Right ventricle myocardium superior (tissue), 1 donor: ENCODE results near the gene DYRK1B. TPM values are rescaled to one million over a fixed set of nuclear protein-coding genes. Genes with fewer than 3 reads are reported as not detected.
"Not testable (repeated sequence)": the region's sequence is repeated elsewhere in the genome, so short reads cannot be mapped to it uniquely, and the experiment has no call there.

Experiments used
- ATAC-seq: fragments of 200-7000 bp; cut with Tn5 transposase; one replicate; pipeline ENCODE4 v1.9.1; 2020; ENCODE audit warnings: mild to moderate bottlenecking; ENCODE audit not compliant: poor library complexity
- DNase-seq: peaks from one replicate; pipeline ENCODE4 v3.0.0-alpha.2; 2020
- intact Hi-C: fragments of 100-400 bp; cut with DNase I; formaldehyde crosslinking; loops from one replicate; pipeline ENCODE4 v1.11.2; 2022
- total RNA-seq: library from RNA; stranded (reverse); fragmentation: NEBNext Ultra II Directional; extraction: Animal tissue kit (Norgen Biotek cat#: 25700); gene quantifications from one replicate; pipeline ENCODE4 v1.2.1, GENCODE V29; 2021
- donor health status: DM: no; HTN: yes; CAD: no; lungs with severe emphysema.

DYRK1B gene
- total RNA-seq, 1 donor from 2014 or later, result 16.8 TPM

DNA sequence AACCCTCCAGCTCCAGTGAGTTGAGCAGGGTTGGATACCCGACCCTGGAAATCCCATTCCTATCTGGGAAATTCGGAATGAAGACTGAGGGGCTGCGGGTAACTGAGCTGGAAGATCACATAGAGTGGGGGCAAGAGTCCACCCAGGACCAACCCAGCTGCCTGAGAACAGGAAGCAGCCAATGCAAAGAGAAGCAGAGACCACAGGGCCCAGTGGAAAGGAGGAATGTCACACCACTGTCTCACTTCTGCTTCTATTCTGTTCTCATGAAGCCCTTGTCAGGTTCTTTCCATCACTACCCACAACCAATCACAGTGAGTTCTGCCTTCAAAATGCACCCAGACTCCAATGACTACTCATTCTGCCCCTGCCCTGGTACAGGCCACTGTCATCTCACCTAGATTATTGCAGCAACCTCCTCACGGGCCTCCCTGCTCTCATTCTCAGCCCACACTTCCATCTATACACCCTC is 15.3 kb downstream of the DYRK1B start:
- no peak for DNase-seq
- no peak for ATAC-seq
- intact Hi-C loops, result loop anchor here (10.0 kb wide), 1 partner anchor 156 kb away; the partner anchor contains the start of gene PSMC4

DNA sequence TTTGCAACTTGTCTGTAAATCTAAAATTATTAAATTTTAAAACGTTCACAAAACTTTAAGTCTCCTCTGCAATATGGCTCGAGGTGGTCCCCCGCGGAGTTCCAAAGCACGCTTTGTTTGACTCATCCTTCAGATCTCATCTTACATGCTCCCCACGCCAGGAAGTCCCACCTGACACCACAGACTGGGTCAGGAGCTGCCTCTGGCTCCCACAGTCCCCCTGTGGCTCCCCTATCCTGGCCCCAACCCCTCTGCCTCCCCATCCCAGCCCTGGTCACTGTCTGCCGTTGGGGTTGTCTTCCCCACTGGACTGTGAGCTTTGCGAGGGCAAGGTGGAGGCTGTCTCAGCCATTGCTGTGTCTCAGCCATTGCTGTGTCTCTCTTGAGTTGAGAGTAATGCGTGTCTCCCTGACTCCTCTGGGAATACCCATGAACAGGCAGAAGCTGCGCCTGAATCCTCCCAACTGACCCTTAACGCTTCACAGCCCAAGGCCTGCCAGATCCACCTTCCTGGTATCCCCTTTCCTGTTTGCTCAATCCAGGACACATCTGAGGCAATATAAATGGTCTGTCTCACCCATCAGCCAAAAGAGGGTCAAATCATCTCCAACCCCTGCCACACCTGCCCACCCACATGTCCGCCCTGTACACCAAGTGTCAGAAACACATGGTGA is 15.9 kb downstream of the DYRK1B start:
- DNase-seq (no peak), ATAC-seq (no peak)
- intact Hi-C loops, result loop anchor here (10.0 kb wide), 1 partner anchor 157 kb away; the partner anchor contains the start of gene PSMC4

DNA sequence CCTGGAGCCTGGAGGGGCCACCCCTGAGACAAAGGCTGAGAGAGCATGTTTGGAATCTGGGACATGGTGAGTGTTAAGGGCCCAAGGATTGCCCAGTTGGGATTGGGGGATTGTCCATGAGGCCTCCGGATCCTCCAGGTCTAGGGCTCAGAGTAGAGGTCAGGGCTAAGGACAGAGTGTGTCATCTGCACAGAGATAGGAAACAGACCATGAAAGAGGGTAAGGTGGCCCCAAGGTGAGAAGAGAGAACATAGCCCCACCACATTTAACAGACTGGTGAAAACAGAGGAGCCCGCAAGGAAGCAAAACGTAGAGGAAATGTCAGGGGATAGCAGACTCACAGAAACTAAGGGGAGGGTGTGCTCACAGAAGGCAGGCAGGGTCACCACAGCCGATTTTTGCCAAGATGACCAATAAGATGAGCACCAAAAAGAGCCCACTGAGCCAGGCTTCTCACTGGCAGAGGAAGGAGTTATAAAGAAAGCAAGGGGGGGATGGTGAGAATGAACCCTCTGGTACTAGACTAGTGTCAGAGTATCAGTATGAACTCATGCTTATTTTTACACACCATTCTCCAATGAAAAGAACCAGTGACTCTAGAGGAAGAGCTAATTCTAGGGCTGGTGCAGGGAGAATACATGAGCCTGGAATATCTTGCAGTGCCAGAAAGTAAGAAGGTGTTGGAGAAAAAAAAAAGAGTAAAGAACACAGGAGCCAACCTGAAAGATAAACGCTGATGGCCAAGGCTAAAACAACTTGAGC is 17.5 kb downstream of the DYRK1B start:
- intact Hi-C loops, result loop anchor here (10.0 kb wide), 1 partner anchor 158 kb away; the partner anchor contains the start of gene PSMC4
- ATAC-seq (peak; percentile 86), DNase-seq (no peak)

DNA sequence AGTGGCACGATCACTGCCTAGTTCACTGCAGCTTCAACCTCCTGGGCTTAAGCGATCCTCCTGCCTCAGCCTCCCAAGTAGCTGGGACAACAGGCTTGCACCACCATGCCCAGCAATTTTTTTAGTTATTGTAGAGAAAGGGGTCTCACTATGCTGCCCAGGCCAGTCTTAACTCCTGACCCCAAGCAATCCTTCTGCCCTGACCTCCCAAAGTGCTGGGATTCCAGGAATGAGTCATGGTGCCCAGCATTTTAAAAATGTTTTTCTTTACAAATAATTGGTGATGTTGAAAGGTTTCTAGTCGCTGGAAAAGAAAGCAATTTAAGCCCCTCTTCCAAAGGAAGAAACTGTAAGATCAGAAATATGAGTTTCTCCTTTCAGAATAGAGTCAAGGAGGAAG is 19.4 kb downstream of the DYRK1B start:
- ATAC-seq (no peak), DNase-seq (no peak)
- intact Hi-C loops, result loop anchor here (10.0 kb wide), 1 partner anchor 160 kb away; the partner anchor contains the start of gene PSMC4

DNA sequence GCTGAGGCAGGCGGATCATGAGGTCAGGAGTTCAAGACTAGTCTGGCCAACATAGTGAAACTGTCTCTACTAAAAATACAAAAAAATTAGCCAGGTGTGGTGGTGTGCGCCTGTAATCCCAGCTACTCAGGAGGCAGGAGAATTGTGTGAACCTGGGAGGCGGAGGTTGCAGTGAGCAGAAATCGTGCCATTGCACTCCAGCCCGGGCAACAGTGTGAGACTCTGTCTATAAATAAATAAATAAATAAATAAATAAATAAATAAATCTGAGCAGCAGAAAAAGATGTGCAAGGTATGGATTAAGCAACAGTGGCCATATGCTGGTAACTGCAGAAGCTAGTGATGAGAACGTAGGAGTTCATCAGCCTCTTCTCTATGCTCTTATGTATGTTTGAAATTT is 19.9 kb downstream of the DYRK1B start:
- not testable (repeated sequence) for ATAC-seq, DNase-seq
- intact Hi-C loops, result loop anchor here (10.0 kb wide), 1 partner anchor 161 kb away; the partner anchor contains the start of gene PSMC4

DNA sequence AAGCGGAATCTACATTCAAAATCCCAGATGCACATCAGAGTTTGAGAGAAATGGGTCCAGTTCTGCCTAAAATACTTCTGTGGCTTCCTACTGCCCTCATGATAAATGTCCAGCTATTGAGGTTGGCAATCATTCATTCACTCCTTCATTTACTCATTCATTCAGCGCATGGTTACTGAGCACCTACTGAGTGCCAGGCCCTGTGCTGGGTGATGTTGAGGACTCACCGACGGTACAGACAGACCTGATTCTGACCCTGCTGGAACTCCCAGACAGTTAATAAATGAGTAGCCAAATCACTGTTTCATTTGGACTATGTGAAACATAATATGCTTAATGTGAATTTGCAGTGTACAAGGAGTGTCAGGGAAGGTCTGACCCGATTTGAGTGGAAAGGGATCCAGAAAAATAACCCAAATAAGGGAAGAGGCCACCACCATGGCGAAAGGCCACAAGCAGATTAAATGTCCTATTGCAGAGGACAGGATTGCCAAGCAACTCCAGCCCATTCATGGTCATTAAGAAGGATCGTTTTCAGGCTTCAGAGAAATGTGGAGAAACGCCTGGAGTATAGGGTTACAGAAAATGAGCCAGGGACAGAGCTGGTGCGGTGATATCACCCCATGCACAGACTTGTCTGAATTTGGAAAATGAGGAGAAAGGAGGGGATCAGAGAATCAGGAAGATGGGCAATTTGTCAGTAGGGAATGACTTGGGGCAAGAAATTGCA is 20.5 kb downstream of the DYRK1B start:
- ATAC-seq, result no peak
- intact Hi-C loops, result loop anchor here (10.0 kb wide), 1 partner anchor 161 kb away; the partner anchor contains the start of gene PSMC4
- no peak for DNase-seq

DNA sequence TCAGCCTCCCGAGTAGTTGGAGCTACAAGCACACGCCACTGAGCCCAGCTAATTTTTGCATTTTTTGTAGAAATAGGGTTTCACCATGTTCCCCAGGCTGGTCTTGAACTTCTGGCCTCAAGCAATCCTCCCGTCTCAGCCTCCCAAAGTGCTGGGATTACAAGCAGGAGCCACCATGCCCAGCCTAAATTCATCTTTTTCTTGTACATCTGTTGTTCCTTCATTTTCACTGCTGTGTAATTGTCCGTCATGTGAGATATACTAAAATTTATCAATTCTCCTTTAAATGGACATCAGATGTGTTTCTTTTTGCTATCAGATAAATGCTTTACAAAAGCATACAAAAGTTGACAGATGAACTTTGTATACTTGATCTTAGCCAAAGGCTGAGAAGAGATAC is 22.9 kb downstream of the DYRK1B start:
- DNase-seq (no peak), ATAC-seq (no peak)
- intact Hi-C loops, result loop anchor here (10.0 kb wide), 1 partner anchor 164 kb away; the partner anchor contains the start of gene PSMC4

DNA sequence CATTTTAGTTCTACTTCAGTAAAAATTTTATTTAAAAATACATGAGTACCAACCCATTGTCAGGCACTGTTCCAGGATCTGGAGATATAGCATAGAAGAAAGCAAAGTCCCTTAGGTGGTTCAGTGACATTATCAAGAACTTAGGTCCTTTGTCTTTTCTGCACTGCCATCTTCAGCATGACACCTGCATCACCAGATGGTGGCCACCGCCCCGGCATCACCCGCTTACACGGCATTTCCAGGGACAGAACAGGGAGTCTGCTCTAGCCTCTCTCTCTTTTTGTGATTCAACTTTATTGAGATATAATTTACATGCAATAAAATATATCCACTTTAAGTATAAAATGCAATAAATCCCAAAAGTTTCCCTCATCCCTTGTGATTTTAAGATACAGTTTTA is 23.5 kb downstream of the DYRK1B start:
- intact Hi-C loops, result loop anchor here (10.0 kb wide), 1 partner anchor 164 kb away; the partner anchor contains the start of gene PSMC4
- DNase-seq, result no peak
- no peak for ATAC-seq

DNA sequence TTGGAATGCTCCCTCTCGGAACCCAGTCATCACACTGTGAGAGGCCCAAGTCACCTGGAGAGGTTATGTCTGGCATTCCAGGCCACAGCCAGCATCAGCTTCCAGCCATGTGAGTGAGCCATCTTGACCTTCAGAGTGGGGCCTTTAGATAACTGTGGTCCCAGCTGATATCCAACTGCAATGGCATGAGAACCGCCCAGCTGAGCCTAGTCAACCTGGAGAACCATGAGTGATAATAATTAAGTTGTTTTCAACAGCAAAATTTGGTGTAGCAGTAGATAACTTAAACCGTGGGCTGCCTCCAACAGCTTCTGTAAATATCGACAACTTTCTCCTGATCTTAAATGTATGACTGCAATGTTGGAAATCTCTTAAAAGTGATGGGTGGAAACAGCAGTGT is 24.6 kb downstream of the DYRK1B start:
- ATAC-seq, result no peak
- intact Hi-C loops, result no loop called here
- DNase-seq, result no peak

DNA sequence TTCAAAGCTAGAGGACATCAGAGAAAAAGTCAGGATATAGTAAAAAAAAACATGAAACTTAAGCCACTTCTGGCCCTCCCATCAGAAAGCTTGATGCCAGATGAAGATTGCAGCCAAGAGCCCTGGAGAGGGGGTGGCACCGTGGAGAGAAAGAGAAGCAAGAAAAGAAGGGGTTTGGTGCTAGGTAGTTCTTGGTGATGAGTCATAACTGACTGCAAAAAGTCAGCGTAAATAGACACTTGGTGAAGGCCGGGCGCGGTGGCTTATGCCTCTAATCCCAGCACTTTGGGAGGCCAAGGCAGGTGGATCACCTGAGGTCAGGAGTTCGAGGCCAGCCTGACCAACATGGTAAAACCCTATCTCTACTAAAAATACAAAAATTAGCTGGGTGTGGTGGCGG is 25.3 kb downstream of the DYRK1B start:
- DNase-seq, intact Hi-C loops, ATAC-seq: not testable (repeated sequence)

DNA sequence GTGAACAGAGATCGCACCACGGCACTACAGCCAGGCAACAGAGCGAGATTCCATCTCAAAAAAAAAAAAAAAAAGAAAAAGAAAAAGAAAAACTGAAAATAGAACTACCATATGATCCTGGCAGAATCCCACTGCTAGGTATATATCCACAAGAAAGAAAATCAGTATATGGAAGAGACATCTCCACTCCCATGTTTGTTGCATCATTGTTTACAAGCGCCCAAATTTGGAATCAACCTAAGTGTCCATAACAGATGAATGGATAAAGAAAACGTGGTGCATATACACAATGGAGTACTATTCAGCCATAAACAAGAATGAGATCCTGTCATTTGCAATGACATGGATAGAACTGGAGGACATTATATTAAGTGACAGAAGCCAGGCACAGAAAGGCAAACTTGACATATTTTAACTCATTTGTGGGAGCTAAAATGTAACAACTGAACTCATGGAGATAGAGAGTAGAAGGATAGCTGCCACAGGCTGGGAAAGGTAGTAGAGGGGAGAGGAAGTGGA is 26.1 kb downstream of the DYRK1B start:
- DNase-seq (no peak), ATAC-seq (no peak)
- intact Hi-C loops, result no loop called here

DNA sequence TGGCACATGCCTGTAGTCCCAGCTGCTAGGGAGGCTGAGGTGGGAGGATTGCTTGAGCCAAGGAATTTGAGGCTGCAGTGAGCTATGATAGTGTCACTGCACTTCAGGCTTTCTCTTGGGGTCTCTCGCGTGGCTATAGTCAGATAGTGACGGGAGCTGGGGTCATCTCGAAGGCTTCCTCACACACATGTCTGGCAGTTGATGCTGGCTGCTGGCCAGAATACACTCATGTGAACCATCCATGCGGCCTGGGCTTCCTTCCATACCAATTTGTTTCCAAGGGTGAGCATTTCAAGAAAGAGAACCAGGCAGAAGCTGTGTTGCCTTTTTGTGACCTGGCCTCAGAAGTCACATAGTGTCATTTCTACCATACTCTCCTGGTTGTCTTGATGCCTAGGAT is 28.9 kb downstream of the DYRK1B start:
- ATAC-seq (peak; percentile 74), DNase-seq (no peak)
- intact Hi-C loops, result no loop called here

DNA sequence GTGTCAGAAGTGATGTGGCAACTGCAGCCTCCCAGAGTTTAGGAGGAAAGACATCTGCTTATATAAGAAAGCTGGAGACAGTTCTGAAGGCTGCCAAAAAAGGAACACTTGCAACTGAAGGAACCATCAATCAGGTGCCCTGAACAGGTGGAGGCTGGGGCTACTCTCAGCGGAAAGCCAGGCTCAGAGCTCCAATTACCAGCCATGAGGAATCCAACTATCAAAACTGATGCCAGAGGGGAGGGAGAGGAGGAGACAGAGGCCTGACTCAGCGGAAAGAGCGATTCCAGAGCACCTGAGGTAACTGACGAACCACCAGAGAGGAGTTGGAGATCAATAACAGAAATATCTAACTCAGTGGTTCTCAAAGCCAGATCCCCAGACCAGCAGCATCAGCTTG is 31.0 kb downstream of the DYRK1B start:
- no peak for DNase-seq
- intact Hi-C loops, result no loop called here

DNA sequence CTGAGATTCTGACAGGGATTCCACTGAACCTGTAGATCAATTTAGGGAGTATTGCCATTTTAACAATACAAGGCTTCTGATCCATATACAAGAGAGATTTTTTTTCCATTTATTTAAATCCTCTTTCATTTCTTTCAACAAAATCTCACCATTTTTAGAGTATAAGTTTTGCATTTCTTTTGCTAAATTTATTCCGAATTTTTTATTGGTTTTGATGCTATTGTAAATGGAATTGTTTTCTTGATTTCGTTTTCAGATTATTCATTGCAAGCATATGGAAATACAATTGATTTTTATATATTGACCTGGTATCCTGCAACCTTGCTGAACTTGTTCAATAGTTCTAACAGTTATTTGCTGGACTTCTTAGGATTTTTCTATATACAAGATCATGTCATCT is 36.9 kb downstream of the DYRK1B start:
- DNase-seq, result no peak

More for the DNA sequence above, 31.0 kb downstream of the DYRK1B start:
- ATAC-seq, result no peak

DNA sequence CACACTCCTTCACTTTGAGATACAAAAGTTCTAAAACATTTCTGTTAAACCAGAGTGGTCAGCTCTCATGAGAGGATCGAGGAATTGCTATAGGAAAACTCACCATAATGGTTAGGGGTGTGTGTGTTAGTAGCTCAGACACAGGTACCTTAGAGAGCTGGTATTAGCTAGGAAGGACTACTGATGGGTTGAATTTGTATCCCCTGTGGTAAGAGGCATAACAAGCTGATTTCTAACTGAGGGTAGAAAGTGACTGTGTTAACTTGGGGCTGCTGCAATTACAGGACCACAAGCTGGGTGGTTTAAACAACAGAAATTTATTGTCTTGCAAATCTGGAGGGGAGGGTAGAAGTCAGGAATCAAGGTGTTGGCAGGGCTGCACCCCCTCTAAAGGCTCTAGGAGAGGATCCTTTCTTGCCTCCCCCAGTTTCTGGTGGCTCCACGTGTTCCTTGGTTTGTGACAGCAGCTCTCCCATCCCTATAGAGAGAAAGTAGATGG is 37.9 kb downstream of the DYRK1B start:
- intact Hi-C loops, result loop anchor here (10.0 kb wide), 1 partner anchor 169 kb away; no protein-coding TSS in a partner anchor

More for the DNA sequence above, 36.9 kb downstream of the DYRK1B start:
- intact Hi-C loops, result loop anchor here (10.0 kb wide), 1 partner anchor 168 kb away; no protein-coding TSS in a partner anchor
- no peak for ATAC-seq

DNA sequence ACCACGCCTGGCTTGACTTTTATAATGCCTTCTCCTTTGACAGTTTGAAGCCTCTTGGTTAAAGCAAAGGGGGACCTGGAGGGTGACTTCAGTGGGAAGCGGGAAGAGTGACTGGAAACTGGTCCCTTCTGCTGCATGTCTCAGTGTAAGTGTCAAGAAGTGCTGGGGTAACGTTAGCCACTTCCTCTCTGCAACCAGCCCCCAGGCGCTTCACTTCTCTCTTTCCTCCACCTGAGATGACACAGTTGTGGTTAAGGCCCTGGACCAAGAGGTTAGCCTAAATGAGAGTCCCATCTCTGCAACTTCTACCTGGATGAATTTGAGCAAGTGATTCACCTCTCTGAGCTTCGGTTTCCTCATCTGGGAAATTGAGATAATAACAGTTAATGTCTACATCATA is 39.0 kb downstream of the DYRK1B start:
- intact Hi-C loops, result loop anchor here (10.0 kb wide), 1 partner anchor 170 kb away; no protein-coding TSS in a partner anchor
- ATAC-seq (no peak), DNase-seq (no peak)

More for the DNA sequence above, 37.9 kb downstream of the DYRK1B start:
- no peak for ATAC-seq
- DNase-seq, result no peak

DNA sequence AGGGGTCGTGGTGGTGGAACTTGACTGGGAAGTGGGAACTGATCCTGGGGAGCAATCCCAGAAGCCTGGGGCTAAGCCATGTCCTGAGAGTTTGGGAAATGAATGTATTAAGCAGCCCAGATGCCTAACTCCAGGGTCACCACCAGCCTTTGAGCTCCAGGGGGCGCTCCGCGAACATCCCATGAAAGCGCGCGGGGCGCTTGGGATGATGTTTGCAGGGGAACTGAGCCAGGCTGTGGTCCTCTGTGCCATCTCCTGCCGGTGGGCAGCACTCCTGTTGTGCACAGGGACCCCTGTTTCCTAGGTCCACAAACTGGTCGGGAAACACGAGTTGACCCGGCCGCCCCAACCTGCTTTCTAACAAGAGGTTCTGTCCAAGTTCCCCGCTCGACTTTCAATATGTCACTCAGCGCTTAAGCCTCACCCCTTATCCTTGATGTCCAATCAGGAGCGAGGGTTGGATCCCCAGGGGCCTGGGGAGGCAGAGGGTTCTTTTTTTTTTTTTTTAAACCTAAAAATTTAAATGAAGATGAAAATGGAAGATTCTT is 40.9 kb downstream of the DYRK1B start:
- intact Hi-C loops, result loop anchor here (5.0 to 10.0 kb wide), 2 partner anchors 49 to 172 kb away; no protein-coding TSS in a partner anchor
- DNase-seq, result peak; percentile 87
- peak; percentile 99 for ATAC-seq

DNA sequence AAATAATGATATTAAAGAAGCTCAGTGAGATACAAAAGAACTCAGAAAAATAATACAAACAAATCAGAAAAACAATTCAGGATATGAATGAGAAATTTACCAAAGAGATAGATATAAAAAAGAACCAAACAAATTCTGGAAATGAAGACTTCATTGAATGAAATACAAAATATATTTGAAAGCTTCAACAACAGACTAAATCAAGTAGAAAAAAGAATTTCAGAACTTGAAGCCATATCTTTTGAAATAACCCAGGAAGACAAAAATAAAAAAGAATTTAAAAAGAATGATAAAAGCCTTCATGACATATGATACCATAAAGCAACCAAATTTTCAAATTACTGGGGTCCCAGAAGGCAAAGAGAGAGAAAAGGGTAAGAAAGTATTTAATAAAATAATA is 45.7 kb downstream of the DYRK1B start:
- intact Hi-C loops, result no loop called here
- no peak for ATAC-seq
- no peak for DNase-seq
